ENCODE results near the gene CENPT. TPM values are rescaled to one million over a fixed set of nuclear protein-coding genes. Genes with fewer than 3 reads are reported as not detected.

CENPT gene
- total and polyA plus RNA-seq, 2 of the 13 experiments (the other 11 are each of a cell fraction or from before 2014, with no cell fraction given): 40.9 to 43.3 TPM

DNA sequence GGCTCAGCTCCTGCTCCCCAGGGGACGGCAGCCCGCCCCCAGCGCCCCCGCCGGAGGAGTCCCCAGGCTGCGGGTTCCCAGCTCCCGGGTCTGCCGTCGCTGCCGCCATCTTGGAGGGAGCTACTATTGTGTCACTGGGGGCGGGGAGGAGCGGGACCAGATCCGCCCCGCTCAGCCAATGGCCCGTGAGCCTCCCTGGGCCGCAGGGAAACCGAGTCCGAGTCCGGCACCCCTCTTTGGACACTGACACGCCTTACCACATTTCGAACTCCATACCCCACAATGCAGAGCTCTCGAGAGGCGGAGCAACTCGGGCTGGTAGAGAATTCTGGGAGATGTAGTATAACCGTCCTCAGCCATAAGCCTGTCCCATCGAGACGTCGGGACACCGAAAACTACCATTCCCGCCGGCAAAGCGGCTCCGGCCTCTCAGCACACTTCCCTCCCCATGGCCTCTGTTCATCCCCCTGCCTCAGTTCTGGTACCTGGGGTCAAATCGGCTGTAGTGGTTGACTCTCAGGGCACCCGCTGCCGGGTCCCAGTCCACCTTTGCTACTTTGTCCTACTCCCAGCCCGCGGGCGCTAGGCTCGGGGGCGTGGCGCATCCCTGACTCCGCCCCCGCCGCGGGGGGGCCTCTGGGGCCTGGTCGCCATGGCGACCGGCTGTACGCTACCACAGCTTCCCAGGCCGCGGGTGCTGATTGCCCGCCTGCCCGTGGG lies 40.9 kb downstream of the CENPT start, which contains the start of the genes RANBP10 and TSNAXIP1 (continued):
- TF ChIP-seq HNRNPL (IDR thresholded peaks at IDR 0.05; ENCODE audit: low read depth, low read length) (no peak), ZNF709 (CRISPR knock-in tag; IDR thresholded peaks at IDR 0.05) (peak; percentile 73), ZSCAN9 (CRISPR knock-in tag; IDR thresholded peaks at IDR 0.05; ENCODE audit: borderline replicate concordance) (peak; percentile 56), NBN (conservative IDR thresholded peaks at IDR 0.05) (no peak), CREB1 (IDR thresholded peaks at IDR 0.05) (peak; percentile 77), CREB1 (CRISPR knock-in tag; IDR thresholded peaks at IDR 0.05) (peak; percentile 91), GFI1 (CRISPR knock-in tag; IDR thresholded peaks at IDR 0.05; ENCODE audit: borderline replicate concordance) (no peak; the same call in 1 of the 2 replicates), TCF12 (IDR thresholded peaks at IDR 0.05) (no peak), TCF12 (CRISPR knock-in tag; IDR thresholded peaks at IDR 0.05) (peak; percentile 51; the same call in 1 of the 2 replicates), TOPORS (CRISPR knock-in tag; IDR thresholded peaks at IDR 0.05) (no peak), MTF1 (CRISPR knock-in tag; IDR thresholded peaks at IDR 0.05) (no peak; the same call in 1 of the 2 replicates), KAT7 (CRISPR knock-in tag; IDR thresholded peaks at IDR 0.05; ENCODE audit: borderline replicate concordance) (peak; percentile 88; the same call in 1 of the 2 replicates), MBNL3 (CRISPR knock-in tag; conservative IDR thresholded peaks at IDR 0.05) (no peak), ZNF569 (CRISPR knock-in tag; IDR thresholded peaks at IDR 0.05; ENCODE audit: borderline replicate concordance) (no peak), MAFK (conservative IDR thresholded peaks at IDR 0.05 in 1 of 2, IDR thresholded peaks at IDR 0.05 in 1 of 2; ENCODE audit: low read length in 2 of 2) (no peak), TOE1 (CRISPR knock-in tag; IDR thresholded peaks at IDR 0.05) (no peak), ZMYM2 (CRISPR knock-in tag; IDR thresholded peaks at IDR 0.05) (no peak), ATAD3A (CRISPR knock-in tag; IDR thresholded peaks at IDR 0.05) (no peak), NPAS2 (CRISPR knock-in tag; IDR thresholded peaks at IDR 0.05; ENCODE audit: borderline replicate concordance) (no peak), MATR3 (CRISPR knock-in tag; IDR thresholded peaks at IDR 0.05) (no peak), NR2F2 (IDR thresholded peaks at IDR 0.05; ENCODE audit: borderline replicate concordance, low read depth) (no peak), PAF1 (CRISPR knock-in tag; IDR thresholded peaks at IDR 0.05) (no peak)
- TF ChIP-seq, protein P1, sequence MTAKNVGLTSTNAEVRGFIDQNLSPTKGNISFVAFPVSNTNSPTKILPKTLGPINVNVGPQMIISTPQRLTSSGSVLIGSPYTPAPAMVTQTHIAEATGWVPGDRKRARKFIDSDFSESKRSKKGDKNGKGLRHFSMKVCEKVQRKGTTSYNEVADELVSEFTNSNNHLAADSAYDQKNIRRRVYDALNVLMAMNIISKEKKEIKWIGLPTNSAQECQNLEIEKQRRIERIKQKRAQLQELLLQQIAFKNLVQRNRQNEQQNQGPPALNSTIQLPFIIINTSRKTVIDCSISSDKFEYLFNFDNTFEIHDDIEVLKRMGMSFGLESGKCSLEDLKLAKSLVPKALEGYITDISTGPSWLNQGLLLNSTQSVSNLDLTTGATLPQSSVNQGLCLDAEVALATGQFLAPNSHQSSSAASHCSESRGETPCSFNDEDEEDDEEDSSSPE (CRISPR knock-in tag; IDR thresholded peaks at IDR 0.05): peak; percentile 16; the same call in 1 of the 2 replicates
- TF ChIP-seq, protein P2, sequence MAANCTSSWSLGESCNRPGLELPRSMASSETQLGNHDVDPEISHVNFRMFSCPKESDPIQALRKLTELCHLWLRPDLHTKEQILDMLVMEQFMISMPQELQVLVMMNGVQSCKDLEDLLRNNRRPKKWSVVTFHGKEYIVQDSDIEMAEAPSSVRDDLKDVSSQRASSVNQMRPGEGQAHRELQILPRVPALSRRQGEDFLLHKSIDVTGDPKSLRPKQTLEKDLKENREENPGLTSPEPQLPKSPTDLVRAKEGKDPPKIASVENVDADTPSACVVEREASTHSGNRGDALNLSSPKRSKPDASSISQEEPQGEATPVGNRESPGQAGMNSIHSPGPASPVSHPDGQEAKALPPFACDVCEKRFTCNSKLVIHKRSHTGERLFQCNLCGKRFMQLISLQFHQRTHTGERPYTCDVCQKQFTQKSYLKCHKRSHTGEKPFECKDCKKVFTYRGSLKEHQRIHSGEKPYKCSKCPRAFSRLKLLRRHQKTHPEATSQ (CRISPR knock-in tag; IDR thresholded peaks at IDR 0.05; ENCODE audit: borderline replicate concordance): no peak
- TF ChIP-seq, protein P3, sequence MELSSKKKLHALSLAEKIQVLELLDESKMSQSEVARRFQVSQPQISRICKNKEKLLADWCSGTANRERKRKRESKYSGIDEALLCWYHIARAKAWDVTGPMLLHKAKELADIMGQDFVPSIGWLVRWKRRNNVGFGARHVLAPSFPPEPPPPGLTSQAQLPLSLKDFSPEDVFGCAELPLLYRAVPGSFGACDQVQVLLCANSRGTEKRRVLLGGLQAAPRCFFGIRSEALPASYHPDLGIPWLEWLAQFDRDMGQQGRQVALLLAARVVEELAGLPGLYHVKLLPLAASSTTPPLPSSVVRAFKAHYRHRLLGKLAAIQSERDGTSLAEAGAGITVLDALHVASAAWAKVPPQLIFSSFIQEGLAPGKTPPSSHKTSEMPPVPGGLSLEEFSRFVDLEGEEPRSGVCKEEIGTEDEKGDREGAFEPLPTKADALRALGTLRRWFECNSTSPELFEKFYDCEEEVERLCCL (CRISPR knock-in tag; IDR thresholded peaks at IDR 0.05; ENCODE audit: borderline replicate concordance): no peak; the same call in 1 of the 2 replicates
- TF ChIP-seq, protein P4, sequence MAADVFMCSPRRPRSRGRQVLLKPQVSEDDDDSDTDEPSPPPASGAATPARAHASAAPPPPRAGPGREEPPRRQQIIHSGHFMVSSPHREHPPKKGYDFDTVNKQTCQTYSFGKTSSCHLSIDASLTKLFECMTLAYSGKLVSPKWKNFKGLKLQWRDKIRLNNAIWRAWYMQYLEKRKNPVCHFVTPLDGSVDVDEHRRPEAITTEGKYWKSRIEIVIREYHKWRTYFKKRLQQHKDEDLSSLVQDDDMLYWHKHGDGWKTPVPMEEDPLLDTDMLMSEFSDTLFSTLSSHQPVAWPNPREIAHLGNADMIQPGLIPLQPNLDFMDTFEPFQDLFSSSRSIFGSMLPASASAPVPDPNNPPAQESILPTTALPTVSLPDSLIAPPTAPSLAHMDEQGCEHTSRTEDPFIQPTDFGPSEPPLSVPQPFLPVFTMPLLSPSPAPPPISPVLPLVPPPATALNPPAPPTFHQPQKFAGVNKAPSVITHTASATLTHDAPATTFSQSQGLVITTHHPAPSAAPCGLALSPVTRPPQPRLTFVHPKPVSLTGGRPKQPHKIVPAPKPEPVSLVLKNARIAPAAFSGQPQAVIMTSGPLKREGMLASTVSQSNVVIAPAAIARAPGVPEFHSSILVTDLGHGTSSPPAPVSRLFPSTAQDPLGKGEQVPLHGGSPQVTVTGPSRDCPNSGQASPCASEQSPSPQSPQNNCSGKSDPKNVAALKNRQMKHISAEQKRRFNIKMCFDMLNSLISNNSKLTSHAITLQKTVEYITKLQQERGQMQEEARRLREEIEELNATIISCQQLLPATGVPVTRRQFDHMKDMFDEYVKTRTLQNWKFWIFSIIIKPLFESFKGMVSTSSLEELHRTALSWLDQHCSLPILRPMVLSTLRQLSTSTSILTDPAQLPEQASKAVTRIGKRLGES (CRISPR knock-in tag; IDR thresholded peaks at IDR 0.05; ENCODE audit: borderline replicate concordance): no peak
